Kidney epithelial cell (primary cell): Measurements from ENCODE around the gene CACNG4. TPM values are rescaled to one million over a fixed set of nuclear protein-coding genes. Genes with fewer than 3 reads are reported as not detected.
"Not testable (repeated sequence)": the region's sequence is repeated elsewhere in the genome, so short reads cannot be mapped to it uniquely, and the experiment has no call there.

Experiments
- DNase-seq: peaks from one replicate; pipeline ENCODE4 v3.0.0-alpha.2; 2010; ENCODE audit warnings: low read depth
- H3K27me3 ChIP-seq: 2 replicates; pipeline ENCODE4 v1.6.0; 2011; ENCODE audit warnings: low read length; ENCODE audit not compliant: control insufficient read depth, insufficient read depth
- H3K36me3 ChIP-seq: 2 replicates; pipeline ENCODE4 v1.5.1; 2011; ENCODE audit warnings: low read length; ENCODE audit not compliant: control insufficient read depth, insufficient read depth
- H3K4me3 ChIP-seq: 2 replicates; pipeline ENCODE4 v1.5.1; 2011; ENCODE audit warnings: low read depth, mild to moderate bottlenecking, control low read depth, low read length
- CTCF ChIP-seq: IDR thresholded peaks from 2 replicates; pipeline ENCODE4 v1.5.1; 2011; ENCODE audit warnings: mild to moderate bottlenecking, moderate library complexity, low read length, control low read depth, inconsistent platforms; ENCODE audit not compliant: insufficient read depth, poor library complexity, severe bottlenecking
- total RNA-seq: library from RNA; depleted of rRNA; stranded (reverse); fragments of >200 nt; gene quantifications from 2 replicates; pipeline ENCODE4 v1.2.3, GENCODE V29; 2015

The CACNG4 gene
- total RNA-seq, 1 donor from 2014 or later = 0.84 TPM

GRCh38 chr17:66971264-66971663, 6.8 kb downstream of the CACNG4 start:
- no peaks in the 10 kb centered on the region for H3K36me3 ChIP-seq
- no peak for DNase-seq
- peaks cover 58% of the 10 kb centered on the region for H3K27me3 ChIP-seq
- H3K4me3 ChIP-seq = no peak overlapping the region
- no peak for TF ChIP-seq CTCF

DNA sequence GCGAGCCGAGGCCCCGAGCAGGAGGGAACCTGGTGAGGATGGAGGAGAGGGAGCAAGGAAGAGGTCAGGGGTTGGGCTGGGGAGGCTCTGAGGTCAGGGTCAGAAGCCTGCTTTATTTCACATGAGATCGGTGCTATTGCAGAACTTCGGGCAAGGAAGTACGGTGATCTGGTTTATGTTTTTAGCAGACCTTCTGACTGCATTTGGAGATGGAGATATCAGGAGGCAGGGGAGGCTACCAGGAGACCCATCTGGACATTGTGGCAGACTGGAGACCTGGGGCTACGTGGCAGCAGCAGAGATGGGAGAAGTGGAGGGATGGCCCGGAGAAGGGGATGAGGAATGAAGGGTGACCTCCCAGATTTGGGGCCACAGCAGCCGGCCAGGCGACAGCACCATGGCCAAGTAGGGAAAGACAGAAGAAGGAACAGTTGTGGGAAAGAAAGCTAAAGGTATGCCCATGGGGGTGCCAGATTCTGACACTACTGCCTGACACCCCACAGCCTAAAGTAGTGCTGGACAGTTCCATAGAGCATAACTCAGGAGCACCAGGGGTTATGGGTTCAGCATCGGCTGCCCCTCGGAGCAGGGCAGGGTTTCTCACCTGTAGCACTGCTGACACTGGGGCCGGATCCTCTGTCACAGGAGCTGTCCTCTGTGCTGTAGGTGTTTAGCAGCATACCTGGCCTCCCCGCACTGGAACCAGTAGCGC, 7.4 kb downstream of the CACNG4 start:
- TF ChIP-seq CTCF = no peak
- peaks cover 56% of the 10 kb centered on the region for H3K27me3 ChIP-seq

GRCh38 chr17:66972442-66972830, 7.9 kb downstream of the CACNG4 start:
- not testable (repeated sequence) for H3K4me3 ChIP-seq, H3K36me3 ChIP-seq, DNase-seq
- H3K27me3 ChIP-seq = peaks cover 54% of the 10 kb centered on the region

More for the DNA sequence above, 7.4 kb downstream of the CACNG4 start:
- Histone ChIP-seq H3K4me3 (no peak overlapping the region), H3K36me3 (no peaks in the 10 kb centered on the region)
- no peak for DNase-seq

DNA sequence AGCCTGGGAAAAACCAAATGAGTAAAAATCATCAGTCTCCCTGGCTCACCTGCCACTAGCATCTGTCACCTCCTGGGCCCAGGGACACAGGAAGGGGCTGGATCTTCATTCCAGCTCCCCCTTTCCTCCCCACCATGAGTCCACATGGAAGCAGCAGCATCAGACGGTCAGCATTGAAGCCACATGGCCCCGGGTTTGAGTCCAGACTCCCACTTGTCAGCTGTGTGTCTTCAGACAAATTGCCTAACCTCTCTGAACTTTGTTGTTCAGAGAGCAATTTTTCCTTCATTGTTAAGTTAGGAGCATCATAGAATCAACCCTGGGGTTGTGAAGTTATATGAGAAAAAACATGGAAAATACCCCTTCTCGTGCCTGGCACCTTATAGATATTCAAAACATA, 10.7 kb downstream of the CACNG4 start:
- H3K36me3 ChIP-seq = no peaks in the 10 kb centered on the region
- DNase-seq = no peak
- peaks cover 50% of the 10 kb centered on the region for H3K27me3 ChIP-seq
- H3K4me3 ChIP-seq = no peak overlapping the region
- TF ChIP-seq CTCF = no peak

GRCh38 chr17:66975614-66976378, 11.3 kb downstream of the CACNG4 start:
- Histone ChIP-seq H3K4me3 (no peak overlapping the region), H3K36me3 (no peaks in the 10 kb centered on the region), H3K27me3 (peaks cover 50% of the 10 kb centered on the region)
- DNase-seq = no peak
- TF ChIP-seq CTCF = peak; percentile 22

- Histone ChIP-seq H3K36me3 (no peaks in the 10 kb centered on the region), H3K4me3 (no peak overlapping the region), H3K27me3 (peaks cover 45% of the 10 kb centered on the region)
- DNase-seq = no peak
- TF ChIP-seq CTCF = no peak
These were observed 11.8 kb downstream of the CACNG4 start for GRCh38 chr17:66976379-66976663.
